Tibial nerve (tissue), 3 donors: ENCODE measurements around the gene AFAP1L1.

ENCODE experiments used
- POLR2A ChIP-seq, 2 donors: fragments of 450-650 bp; IDR thresholded peaks; one replicate each; pipeline ENCODE4 v1.6.1; 2017; ENCODE audit warnings: antibody characterized with exemption in 2 of 2, mild to moderate bottlenecking in 2 of 2, moderate library complexity in 2 of 2
- TF ChIP-seq, protein P1 (sequence below), 5 experiments: fragments of 200-600 bp in 3 of 5; fragments of 450-650 bp in 2 of 5; sonication (generic) in 3 of 5; IDR thresholded peaks; one replicate each; pipeline ENCODE4 v1.5.1; 2016 to 2019; ENCODE audit warnings: antibody characterized with exemption in 5 of 5, mild to moderate bottlenecking in 3 of 5, moderate library complexity in 2 of 5

- TF ChIP-seq, protein P1, sequence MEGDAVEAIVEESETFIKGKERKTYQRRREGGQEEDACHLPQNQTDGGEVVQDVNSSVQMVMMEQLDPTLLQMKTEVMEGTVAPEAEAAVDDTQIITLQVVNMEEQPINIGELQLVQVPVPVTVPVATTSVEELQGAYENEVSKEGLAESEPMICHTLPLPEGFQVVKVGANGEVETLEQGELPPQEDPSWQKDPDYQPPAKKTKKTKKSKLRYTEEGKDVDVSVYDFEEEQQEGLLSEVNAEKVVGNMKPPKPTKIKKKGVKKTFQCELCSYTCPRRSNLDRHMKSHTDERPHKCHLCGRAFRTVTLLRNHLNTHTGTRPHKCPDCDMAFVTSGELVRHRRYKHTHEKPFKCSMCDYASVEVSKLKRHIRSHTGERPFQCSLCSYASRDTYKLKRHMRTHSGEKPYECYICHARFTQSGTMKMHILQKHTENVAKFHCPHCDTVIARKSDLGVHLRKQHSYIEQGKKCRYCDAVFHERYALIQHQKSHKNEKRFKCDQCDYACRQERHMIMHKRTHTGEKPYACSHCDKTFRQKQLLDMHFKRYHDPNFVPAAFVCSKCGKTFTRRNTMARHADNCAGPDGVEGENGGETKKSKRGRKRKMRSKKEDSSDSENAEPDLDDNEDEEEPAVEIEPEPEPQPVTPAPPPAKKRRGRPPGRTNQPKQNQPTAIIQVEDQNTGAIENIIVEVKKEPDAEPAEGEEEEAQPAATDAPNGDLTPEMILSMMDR (IDR thresholded peaks at IDR 0.05): no peak
- TF ChIP-seq POLR2A (IDR thresholded peaks at IDR 0.05): no peak
These were observed 72.5 kb downstream of the AFAP1L1 start for GRCh38 chr5:149344151-149344550.
